RPMI7951 (cell line): ENCODE measurements around the gene LAMB3. TPM values are rescaled to one million over a fixed set of nuclear protein-coding genes. Genes with fewer than 3 reads are reported as not detected.
A peak's percentile ranks its signal among the peaks of the same experiment; 100 is the strongest.
"Not testable (repeated sequence)": the region's sequence is repeated elsewhere in the genome, so short reads cannot be mapped to it uniquely, and the experiment has no call there.

ENCODE experiments used
- DNase-seq: peaks from one replicate; pipeline ENCODE4 v3.0.0-alpha.2; 2012; ENCODE audit warnings: low read depth
- total RNA-seq: library from RNA; depleted of rRNA; stranded (reverse); fragments of >200 nt; shearing (Covaris generic); gene quantifications from 2 replicates; pipeline ENCODE4 v1.2.3, GENCODE V29; 2014; rRNA removed

The LAMB3 gene
- 20.2 and 22.5 TPM in 2 replicates for total RNA-seq

GRCh38 chr1:209652121-209652735 is at the start of gene LAMB3:
TSS of gene LAMB3 (minus strand) at chr1:209652425. CDS start at chr1:209650944, 1,481 bp downstream.
- no peak for DNase-seq

- DNase-seq: not testable (repeated sequence)
These were observed 48.5 kb upstream of the LAMB3 start for GRCh38 chr1:209700686-209701085.

GRCh38 chr1:209697126-209697525 is 44.9 kb upstream of the LAMB3 start:
- DNase-seq: no peak

- no peak for DNase-seq
These were observed 44.4 kb upstream of the LAMB3 start for GRCh38 chr1:209696673-209697072.

- DNase-seq: peak; percentile 80
These were observed 40.7 kb upstream of the LAMB3 start for GRCh38 chr1:209692745-209693504.

GRCh38 chr1:209692296-209692695 is 40.1 kb upstream of the LAMB3 start:
- DNase-seq: peak; percentile 25

GRCh38 chr1:209691237-209691636 is 39.0 kb upstream of the LAMB3 start:
- DNase-seq: no peak

- peak; percentile 45 for DNase-seq
These were observed 37.3 kb upstream of the LAMB3 start for GRCh38 chr1:209689477-209689876.

GRCh38 chr1:209688746-209689234 is 36.6 kb upstream of the LAMB3 start:
- DNase-seq: peak; percentile 79

GRCh38 chr1:209686322-209686721 is 34.1 kb upstream of the LAMB3 start:
- DNase-seq: no peak

GRCh38 chr1:209685821-209686220 is 33.6 kb upstream of the LAMB3 start:
- no peak for DNase-seq

GRCh38 chr1:209678981-209679539 is 26.8 kb upstream of the LAMB3 start:
- no peak for DNase-seq

- peak; percentile 47 for DNase-seq
These were observed 23.4 kb upstream of the LAMB3 start for GRCh38 chr1:209675565-209676154.

GRCh38 chr1:209674957-209675564 is 22.8 kb upstream of the LAMB3 start, which contains the start of gene G0S2:
TSS of gene G0S2 (plus strand) at chr1:209675412. CDS start at chr1:209675685, 273 bp downstream.
- DNase-seq: peak; percentile 85

GRCh38 chr1:209673631-209674417 is 21.6 kb upstream of the LAMB3 start:
- DNase-seq: no peak

GRCh38 chr1:209672705-209673630 is 20.7 kb upstream of the LAMB3 start:
- DNase-seq: no peak

- DNase-seq: no peak
These were observed 18.3 kb upstream of the LAMB3 start for GRCh38 chr1:209670441-209671082.

- no peak for DNase-seq
These were observed 15.5 kb upstream of the LAMB3 start for GRCh38 chr1:209667708-209668107.

- DNase-seq: no peak
These were observed 14.9 kb upstream of the LAMB3 start for GRCh38 chr1:209667103-209667502.
